HepG2 (cell line): ENCODE data around the gene PIK3CB. TPM values are rescaled to one million over a fixed set of nuclear protein-coding genes. Genes with fewer than 3 reads are reported as not detected.

Source experiments
- ATAC-seq: fragments of 200-7000 bp; cut with Tn5 transposase; 3 replicates; pipeline ENCODE4 v1.9.1; 2020; ENCODE audit warnings: mild to moderate bottlenecking, moderate library complexity
- BruUV-seq: library from RNA; stranded (reverse); fragments of 400-500 nt; replicated peaks from 2 replicates; lab custom pipeline; 2021; lab: Mats Ljungman, UMichigan
- CTCF ChIA-PET: fragments of 300-600 bp; formaldehyde crosslinking; extraction: SDS; loops from one replicate; lab custom pipeline; 2021; ENCODE audit warnings: low total read pairs, inconsistent platforms, low intra/inter-chr PET ratio; lab: Yijun Ruan, JAX
- POLR2A ChIA-PET: fragments of 350-600 bp; sonication (Branson Sonifier 250); formaldehyde crosslinking; loops from one replicate; lab custom pipeline; 2020; ENCODE audit warnings: antibody characterized with exemption, inconsistent platforms; lab: Yijun Ruan, JAX
- DNase-seq: peaks from one replicate; pipeline ENCODE4 v3.0.0-alpha.2; 2015; ENCODE audit warnings: low spot score
- FAIRE-seq: peaks from 3 replicates; lab custom pipeline; 2011; peaks lifted over from hg19 to GRCh38; lab: Jason Lieb, UNC
- H2AFZ ChIP-seq: one replicate; pipeline ENCODE4 v1.6.1; 2011; ENCODE audit warnings: low read length, inconsistent platforms
- H3K27ac ChIP-seq: fragments of 300-600 bp; 3 replicates; pipeline ENCODE4 v1.8.0; 2011; ENCODE audit warnings: mixed run types, mild to moderate bottlenecking, mixed read lengths, low read length, inconsistent platforms; ENCODE audit not compliant: insufficient read depth; ENCODE audit errors: extremely low read length
- H3K27me3 ChIP-seq, 2 experiments: fragments of 200-600 bp in 1 of 2; 2 replicates in 1 of 2; 3 replicates in 1 of 2; pipeline versions ENCODE4 v1.6.0 to v1.8.0; 2011; ENCODE audit warnings: low read length in 2 of 2, mild to moderate bottlenecking in 2 of 2, moderate library complexity in 2 of 2, inconsistent platforms in 1 of 2; ENCODE audit not compliant: insufficient read depth in 2 of 2, control insufficient read depth in 1 of 2
- H3K36me3 ChIP-seq, 2 experiments: fragments of 200-600 bp in 1 of 2; replicated peaks in 1 of 2; 2 replicates in 1 of 2; 3 replicates in 1 of 2; pipeline versions ENCODE4 v1.5.1 to v1.8.0; 2011; ENCODE audit warnings: low read length in 2 of 2, inconsistent platforms in 1 of 2; ENCODE audit not compliant: insufficient read depth in 2 of 2, control insufficient read depth in 1 of 2
- H3K4me1 ChIP-seq: 2 replicates; pipeline ENCODE4 v1.5.1; 2012; ENCODE audit warnings: low read length, inconsistent platforms; ENCODE audit not compliant: insufficient read depth
- H3K4me2 ChIP-seq: 2 replicates; pipeline ENCODE4 v1.6.0; 2011; ENCODE audit warnings: low read depth, low read length, inconsistent platforms
- H3K4me3 ChIP-seq, 3 experiments: fragments of 200-600 bp in 1 of 3; sonication (generic), shearing (Covaris generic) in 1 of 3; replicated peaks in 1 of 3; 2 replicates each; pipeline ENCODE4 v1.5.1; 2011 to 2016; ENCODE audit warnings: low read length in 3 of 3, inconsistent platforms in 2 of 3, low read depth in 2 of 3, mild to moderate bottlenecking in 2 of 3, control low read depth in 1 of 3, mixed read lengths in 1 of 3; ENCODE audit not compliant: insufficient read depth in 1 of 3
- H3K79me2 ChIP-seq: one replicate; pipeline ENCODE4 v1.6.1; 2011; ENCODE audit warnings: low read length, inconsistent platforms; ENCODE audit not compliant: insufficient read depth
- H3K9ac ChIP-seq: 2 replicates; pipeline ENCODE4 v1.6.0; 2011; ENCODE audit warnings: mild to moderate bottlenecking, low read depth, low read length, inconsistent platforms; ENCODE audit not compliant: insufficient read depth
- H3K9me3 ChIP-seq: 2 replicates; pipeline ENCODE4 v1.5.1; 2012; ENCODE audit warnings: mild to moderate bottlenecking, low read length
- H4K20me1 ChIP-seq: 2 replicates; pipeline ENCODE4 v1.6.0; 2011; ENCODE audit warnings: inconsistent platforms, mild to moderate bottlenecking, low read length, moderate library complexity; ENCODE audit not compliant: insufficient read depth
- CSRNP2 ChIP-seq: sonication (generic); formaldehyde crosslinking; conservative IDR thresholded peaks from 2 replicates; pipeline ENCODE4 v1.8.0; 2022; ENCODE audit warnings: low read depth, missing genetic modification reagents
- DMAP1 ChIP-seq: IDR thresholded peaks from 2 replicates; pipeline ENCODE4 v1.6.1; 2016
- FOXJ3 ChIP-seq: sonication (generic); formaldehyde crosslinking; IDR thresholded peaks from 2 replicates; pipeline ENCODE4 v1.4.0; 2020; ENCODE audit warnings: missing genetic modification reagents, mild to moderate bottlenecking, borderline replicate concordance
- GABPA ChIP-seq, 2 experiments: IDR thresholded peaks; 2 replicates each; pipeline ENCODE4 v1.6.1; 2011 to 2016; ENCODE audit warnings: low read depth in 2 of 2, low read length in 1 of 2, missing biosample characterization in 1 of 2, missing genetic modification characterization in 1 of 2
- KDM5B ChIP-seq: sonication (generic); formaldehyde crosslinking; IDR thresholded peaks from 2 replicates; pipeline ENCODE4 v1.4.0; 2020; ENCODE audit warnings: missing genetic modification reagents, mild to moderate bottlenecking, borderline replicate concordance
- MIXL1 ChIP-seq: IDR thresholded peaks from 2 replicates; pipeline ENCODE4 v1.6.1; 2016
- POGZ ChIP-seq: sonication (generic); formaldehyde crosslinking; IDR thresholded peaks from 2 replicates; pipeline ENCODE4 v1.4.0; 2020; ENCODE audit warnings: mild to moderate bottlenecking, missing genetic modification reagents
- POLR2AphosphoS5 ChIP-seq: IDR thresholded peaks from 2 replicates; pipeline ENCODE4 v1.6.1; 2012; ENCODE audit warnings: low read depth, low read length
- STAT5B ChIP-seq: sonication (generic); formaldehyde crosslinking; IDR thresholded peaks from 2 replicates; pipeline ENCODE4 v1.4.0; 2020; ENCODE audit warnings: missing genetic modification reagents
- TFAP4 ChIP-seq: sonication (generic); IDR thresholded peaks from 2 replicates; pipeline ENCODE4 v1.6.1; 2016; ENCODE audit warnings: low read depth, borderline replicate concordance
- ZBTB7A ChIP-seq: sonication (generic); formaldehyde crosslinking; IDR thresholded peaks from 2 replicates; pipeline ENCODE4 v1.8.0; 2022; ENCODE audit warnings: mild to moderate bottlenecking, missing genetic modification reagents
- ZFP41 ChIP-seq: sonication (generic); formaldehyde crosslinking; IDR thresholded peaks from 2 replicates; pipeline ENCODE4 v1.4.0; 2020; ENCODE audit warnings: mild to moderate bottlenecking, missing genetic modification reagents, borderline replicate concordance
- ZNF224 ChIP-seq: sonication (generic); formaldehyde crosslinking; IDR thresholded peaks from 2 replicates; pipeline ENCODE4 v1.5.0; 2020; ENCODE audit warnings: mild to moderate bottlenecking, missing genetic modification reagents
- ZNF263 ChIP-seq: sonication (generic); formaldehyde crosslinking; IDR thresholded peaks from 2 replicates; pipeline ENCODE4 v1.4.0; 2020; ENCODE audit warnings: missing genetic modification reagents
- ZNF3 ChIP-seq: IDR thresholded peaks from 2 replicates; pipeline ENCODE4 v1.7.0; 2017; ENCODE audit warnings: inconsistent platforms
- ZNF580 ChIP-seq: IDR thresholded peaks from 2 replicates; pipeline ENCODE4 v1.6.1; 2016; ENCODE audit warnings: low read depth, borderline replicate concordance
- ZNF614 ChIP-seq: IDR thresholded peaks from 2 replicates; pipeline ENCODE4 v1.6.1; 2018; ENCODE audit warnings: missing biosample characterization, missing genetic modification reagents, inconsistent platforms, borderline replicate concordance
- ZSCAN9 ChIP-seq: IDR thresholded peaks from 2 replicates; pipeline ENCODE4 v1.6.1; 2016; ENCODE audit warnings: borderline replicate concordance
- ZXDC ChIP-seq: sonication (generic); formaldehyde crosslinking; IDR thresholded peaks from 2 replicates; pipeline ENCODE4 v1.5.0; 2020; ENCODE audit warnings: mild to moderate bottlenecking, missing genetic modification reagents
- ZZZ3 ChIP-seq: sonication (generic); formaldehyde crosslinking; IDR thresholded peaks from 2 replicates; pipeline ENCODE4 v1.4.0; 2020; ENCODE audit warnings: missing genetic modification reagents, mild to moderate bottlenecking, borderline replicate concordance
- WGBS: methylation state at CpG from one replicate; pipeline ENCODE4 v1.1.6; 2017; ENCODE audit warnings: low lambda C conversion rate; 5-methylcytosine and 5-hydroxymethylcytosine counted together
- in situ Hi-C: cut with HindIII; loops from 2 replicates; pipeline ENCODE4 v1.10.0; 2017; ENCODE audit warnings: low pct_unique_long_range_greater_than_20kb; ENCODE audit not compliant: extremely low pct_ligation_motif_present
- intact Hi-C: fragments of 100-400 bp; cut with micrococcal nuclease; formaldehyde crosslinking; loops from one replicate; pipeline ENCODE4 v1.10.0; 2022; ENCODE audit not compliant: unreplicated experiment
- polyA plus RNA-seq, 8 experiments: library from polyadenylated mRNA; depleted of rRNA in 3 of 8; stranded (reverse) in 7 of 8; unstranded in 1 of 8; fragments of >200 nt; fragmentation: Illumina TruSeq in 4 of 8; extraction: Trizol in 4 of 8; gene quantifications; 2 replicates each; pipeline versions ENCODE4 v1.2.1 to v1.2.3, GENCODE V29; 2011 to 2016; ENCODE audit warnings: low read depth in 4 of 8, missing spikeins in 1 of 8, mixed read lengths in 1 of 8; ENCODE audit not compliant: insufficient read depth in 1 of 8
- total RNA-seq, 5 experiments: library from RNA; depleted of rRNA; stranded (reverse); fragments of >200 nt; fragmentation: Illumina TruSeq; extraction: Trizol; gene quantifications; 2 replicates each; pipeline ENCODE4 v1.2.3, GENCODE V29; 2016; ENCODE audit warnings: low read depth in 1 of 5

Gene PIK3CB
- total and polyA plus RNA-seq, 2 of the 13 experiments (the other 11 are each of a cell fraction or from before 2014, with no cell fraction given) = 6.6 to 18.7 TPM

GRCh38 chr3:138875754-138876664 is 41.3 kb upstream of the PIK3CB start:
- WGBS = 83% methylated on average over 12 of the region's 12 CpGs
- H3K4me1 ChIP-seq = peaks cover 37% of the 10 kb centered on the region
- no peak overlapping the region for H3K9ac ChIP-seq
- H3K27ac ChIP-seq = no peak overlapping the region
- H3K79me2 ChIP-seq = no peaks in the 10 kb centered on the region
- no peak overlapping the region for H3K4me3 ChIP-seq
- in situ Hi-C loops = no loop called here
- POLR2A ChIA-PET = interaction anchor here (0.5 to 5.4 kb wide), 4 partner anchors 9 to 282 kb away, joined by 3 to 42 read pairs (median 3); no protein-coding TSS in a partner anchor
- peaks cover 8% of the 10 kb centered on the region; the same call in 1 of the 2 replicates for H3K9me3 ChIP-seq
- no peaks in the 10 kb centered on the region for H3K27me3 ChIP-seq
- CTCF ChIA-PET = no interaction called here
- no peak overlapping the region; the same call in 1 of the 2 replicates for H3K4me2 ChIP-seq
- peak overlapping the region; percentile 67 for H2AFZ ChIP-seq
- no peaks in the 10 kb centered on the region for H4K20me1 ChIP-seq
- DNase-seq (no peak), ATAC-seq (no peak), FAIRE-seq (no peak)
- BruUV-seq = no TSS peak
- H3K36me3 ChIP-seq = no peaks in the 10 kb centered on the region
- intact Hi-C loops = no loop called here
- TF ChIP-seq ZNF614 (CRISPR knock-in tag) (no peak), ZFP41 (CRISPR knock-in tag) (no peak), ZBTB7A (CRISPR knock-in tag) (no peak), ZSCAN9 (no peak), CSRNP2 (CRISPR knock-in tag) (no peak), ZNF580 (CRISPR knock-in tag) (no peak), ZZZ3 (CRISPR knock-in tag) (no peak), DMAP1 (CRISPR knock-in tag) (no peak), POLR2AphosphoS5 (no peak), FOXJ3 (no peak), KDM5B (CRISPR knock-in tag) (no peak), ZNF3 (CRISPR knock-in tag) (no peak), STAT5B (no peak), MIXL1 (CRISPR knock-in tag) (no peak), GABPA (IDR thresholded peaks at IDR 0.05; ENCODE audit: low read depth, low read length) (no peak), GABPA (CRISPR knock-in tag; IDR thresholded peaks at IDR 0.05; ENCODE audit: low read depth) (peak; percentile 49), ZXDC (CRISPR knock-in tag) (no peak), ZNF224 (CRISPR knock-in tag) (no peak), TFAP4 (no peak), POGZ (CRISPR knock-in tag) (0 out of 2 replicates have a peak, but pooled peaks have one; percentile 13), ZNF263 (peak; percentile 81)
